GM18951 (cell line): Measurements from ENCODE around the gene ANO1.

Source experiments
- POLR2A ChIP-seq: IDR thresholded peaks from 4 replicates; pipeline ENCODE4 v1.6.1; 2011; ENCODE audit warnings: mild to moderate bottlenecking; ENCODE audit not compliant: insufficient read length, insufficient read depth; ENCODE audit errors: extremely low read depth
- in situ Hi-C: fragments of 300-500 bp; cut with MboI; formaldehyde crosslinking; loops from one replicate; pipeline ENCODE4 v1.12.0; 2022; ENCODE audit warnings: low sequenced_read_pairs, mixed read lengths, inconsistent platforms; ENCODE audit not compliant: unreplicated experiment

The ANO1 gene

DNA sequence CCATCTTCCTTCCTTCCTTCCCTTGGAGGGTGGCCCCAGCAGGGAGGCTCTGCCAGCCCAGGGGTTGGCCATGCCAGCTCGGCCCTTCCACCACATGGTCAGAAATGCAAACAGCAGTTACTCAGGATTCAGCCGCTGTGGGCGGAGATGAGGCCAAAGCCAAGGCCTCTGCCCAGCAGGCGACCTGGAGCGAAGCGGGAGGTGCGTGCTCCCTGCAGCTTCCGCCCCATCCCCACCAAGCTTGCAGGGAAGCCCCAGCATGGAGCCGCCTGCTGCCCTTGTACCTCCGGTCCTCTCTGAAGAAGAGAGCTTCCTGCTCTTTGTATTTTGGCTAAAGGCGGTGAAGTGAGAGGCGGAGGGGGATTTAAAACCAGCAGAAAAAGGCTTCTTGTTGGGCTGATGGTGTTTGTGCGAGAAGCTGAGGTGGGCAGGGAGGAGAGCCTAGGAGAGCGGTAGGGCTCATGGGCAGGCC lies 50.4 kb downstream of the ANO1 start:
- TF ChIP-seq POLR2A = no peak
- in situ Hi-C loops = no loop called here

GRCh38 chr11:70129051-70129592 lies 51.0 kb downstream of the ANO1 start:
- in situ Hi-C loops = no loop called here
- TF ChIP-seq POLR2A = no peak

DNA sequence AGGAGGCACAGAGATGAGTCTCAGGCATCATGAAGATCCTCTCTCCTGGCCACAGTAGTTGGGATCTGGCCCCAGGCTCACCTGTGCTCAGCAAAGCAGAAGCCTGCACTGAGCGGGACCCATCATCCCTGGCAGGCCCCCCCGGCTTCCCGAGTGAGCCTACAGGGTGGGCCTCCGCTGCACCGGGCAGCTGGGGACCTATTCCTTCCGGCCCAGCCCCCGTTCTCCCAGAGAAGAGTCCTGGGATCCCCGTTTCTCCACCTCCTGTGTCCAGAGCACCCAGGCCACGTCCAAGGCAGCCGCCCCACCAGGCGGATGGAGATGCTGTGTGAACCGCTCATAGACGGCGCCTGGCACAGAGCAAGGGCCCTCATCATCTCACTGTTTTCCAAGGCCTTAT lies 52.5 kb downstream of the ANO1 start:
- in situ Hi-C loops = no loop called here
- no peak for TF ChIP-seq POLR2A

- TF ChIP-seq POLR2A = no peak
- in situ Hi-C loops = no loop called here
Observed at GRCh38 chr11:70131606-70132190, 53.6 kb downstream of the ANO1 start.

- no peak for TF ChIP-seq POLR2A
- in situ Hi-C loops = no loop called here
Observed at GRCh38 chr11:70132641-70133040, 54.5 kb downstream of the ANO1 start.

- in situ Hi-C loops = no loop called here
- TF ChIP-seq POLR2A = no peak
Observed at GRCh38 chr11:70133771-70134335, 55.7 kb downstream of the ANO1 start.

DNA sequence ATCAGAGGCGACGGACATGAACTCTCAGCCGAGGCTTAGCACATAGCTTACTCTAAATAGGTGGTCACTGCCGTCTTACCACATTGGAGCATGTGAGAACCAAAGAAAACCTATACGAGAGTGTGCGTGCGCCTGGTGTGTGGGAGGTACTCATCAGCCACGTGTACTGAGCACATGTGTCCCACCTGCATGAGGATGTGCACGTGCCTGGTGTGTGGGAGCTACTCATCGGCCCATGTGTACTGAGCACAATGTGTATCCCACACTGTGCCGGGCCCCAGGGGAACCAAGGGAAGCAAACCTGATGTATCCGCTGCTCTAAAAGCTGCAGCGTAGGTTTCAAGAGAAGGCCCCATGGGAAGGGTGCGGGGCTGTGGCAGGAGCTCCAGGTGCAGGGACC lies 56.4 kb downstream of the ANO1 start:
- in situ Hi-C loops = no loop called here
- no peak for TF ChIP-seq POLR2A

DNA sequence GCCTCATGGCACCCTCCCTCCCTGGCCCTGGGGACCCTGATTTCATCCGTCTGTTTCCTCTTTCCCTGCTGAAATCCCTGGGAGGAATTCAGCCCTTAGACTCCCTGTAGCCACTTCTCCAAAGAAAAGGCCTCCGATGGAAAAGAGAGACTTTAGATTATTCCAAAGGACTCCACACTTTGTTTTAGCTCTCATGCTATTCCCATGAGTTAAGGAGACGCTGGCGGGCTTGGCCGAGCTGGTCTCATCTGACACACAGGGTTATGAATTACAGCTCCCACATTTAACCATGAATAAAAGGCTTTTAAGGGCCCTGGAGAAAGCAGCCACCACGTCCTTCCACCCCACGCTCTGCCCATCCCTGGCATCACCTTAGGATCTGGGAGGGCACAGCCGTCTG lies 57.0 kb downstream of the ANO1 start:
- no peak for TF ChIP-seq POLR2A
- in situ Hi-C loops = no loop called here

GRCh38 chr11:70135625-70136059 lies 57.5 kb downstream of the ANO1 start:
- in situ Hi-C loops = no loop called here

GRCh38 chr11:70137383-70137782 lies 59.3 kb downstream of the ANO1 start:
- in situ Hi-C loops = no loop called here

More at GRCh38 chr11:70135625-70136059, 57.5 kb downstream of the ANO1 start:
- no peak for TF ChIP-seq POLR2A

DNA sequence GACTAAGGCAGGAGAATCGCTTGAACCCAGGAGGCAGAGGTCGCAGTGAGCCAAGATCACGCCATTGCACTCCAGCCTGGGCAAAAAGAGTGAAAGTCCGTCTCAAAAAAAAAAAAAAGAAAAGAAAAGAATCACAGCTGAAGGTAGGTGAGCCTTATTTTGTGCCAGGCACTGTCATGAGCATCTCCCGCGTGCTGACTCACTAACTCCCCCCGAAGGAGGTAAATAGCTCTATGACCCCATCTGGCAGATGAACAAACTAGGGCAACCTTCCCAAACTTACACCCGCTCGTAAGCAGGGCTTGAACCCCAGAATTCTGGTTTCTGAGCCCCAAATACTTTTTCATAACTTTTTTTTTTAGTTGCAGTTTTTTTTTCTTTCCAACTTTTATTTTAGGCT lies 60.3 kb downstream of the ANO1 start:
- in situ Hi-C loops = no loop called here
- no peak for TF ChIP-seq POLR2A

More at GRCh38 chr11:70137383-70137782, 59.3 kb downstream of the ANO1 start:
- TF ChIP-seq POLR2A = no peak

DNA sequence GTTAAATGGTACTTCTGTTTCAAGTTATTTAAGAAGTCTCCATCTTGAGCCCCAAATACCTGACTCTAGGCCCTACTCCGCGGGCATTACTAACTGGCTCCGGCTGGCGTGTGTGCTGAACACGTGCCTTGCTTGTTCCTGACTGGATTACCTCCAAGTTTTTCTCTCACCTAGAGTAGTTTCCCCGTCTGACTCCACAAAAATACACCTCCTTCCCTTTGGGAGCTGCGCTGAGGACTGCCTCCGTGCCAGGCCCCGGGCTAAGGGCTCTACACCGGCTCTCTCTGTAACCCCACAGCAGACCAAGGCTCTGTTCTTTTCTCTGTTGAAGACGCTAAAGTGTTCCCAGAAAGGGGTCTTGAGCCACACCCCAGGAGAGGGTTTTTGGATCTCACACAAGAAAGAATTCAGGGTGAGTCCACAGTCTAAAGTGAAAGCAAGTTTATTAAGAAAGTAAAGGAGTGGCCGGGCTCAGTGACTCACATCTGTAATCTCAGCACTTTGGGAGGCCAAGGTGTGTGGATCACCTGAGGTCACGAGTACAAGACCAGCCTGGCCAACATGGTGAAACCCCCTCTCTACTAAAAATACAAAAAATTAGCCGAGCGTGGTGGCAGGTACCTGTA lies 61.8 kb downstream of the ANO1 start:
- no peak for TF ChIP-seq POLR2A

DNA sequence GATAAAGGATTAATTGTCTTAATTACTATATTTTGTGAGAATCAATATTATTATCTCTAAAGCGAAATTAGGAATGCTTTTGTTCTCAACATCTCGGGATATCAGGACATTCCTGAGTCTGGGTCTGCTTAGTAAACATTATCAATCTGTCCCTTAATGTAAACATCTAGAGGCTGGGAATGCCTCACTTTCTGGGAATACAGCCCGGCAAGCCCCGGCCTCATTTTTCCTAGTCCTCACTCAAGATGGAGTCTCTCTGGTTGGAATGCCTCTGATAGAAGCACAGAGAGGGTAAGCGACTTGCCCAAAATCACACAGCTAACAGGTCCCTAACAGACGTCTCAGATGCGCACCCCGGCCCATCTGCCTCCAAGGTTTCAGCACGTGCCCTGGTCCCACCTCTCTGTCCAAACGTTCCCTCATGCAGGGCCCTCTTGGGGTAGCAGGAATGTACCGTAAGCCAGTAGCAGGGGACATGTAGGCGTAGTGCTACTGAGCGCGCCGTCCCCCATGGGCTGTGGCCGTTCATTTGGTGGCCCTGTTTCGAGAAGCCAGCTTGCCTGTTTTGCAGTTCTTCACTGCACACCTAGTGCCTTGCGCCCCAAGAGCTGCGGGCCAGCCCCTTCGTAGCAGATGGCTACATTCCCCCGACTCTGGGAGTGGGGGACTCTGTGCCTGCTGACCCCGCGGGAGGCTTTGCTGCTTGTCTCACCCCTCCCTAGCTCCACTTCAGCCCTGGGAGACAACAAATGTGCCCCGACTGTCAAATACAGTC lies 62.8 kb downstream of the ANO1 start:
- in situ Hi-C loops = no loop called here

More for the DNA sequence above, 61.8 kb downstream of the ANO1 start:
- in situ Hi-C loops = no loop called here

More for the DNA sequence above, 62.8 kb downstream of the ANO1 start:
- no peak for TF ChIP-seq POLR2A
